ENCODE data around the gene PDE4B.
A peak's percentile ranks its signal among the peaks of the same experiment; 100 is the strongest.
"Not testable (repeated sequence)": the region's sequence is repeated elsewhere in the genome, so short reads cannot be mapped to it uniquely, and the experiment has no call there.

The PDE4B gene

DNA sequence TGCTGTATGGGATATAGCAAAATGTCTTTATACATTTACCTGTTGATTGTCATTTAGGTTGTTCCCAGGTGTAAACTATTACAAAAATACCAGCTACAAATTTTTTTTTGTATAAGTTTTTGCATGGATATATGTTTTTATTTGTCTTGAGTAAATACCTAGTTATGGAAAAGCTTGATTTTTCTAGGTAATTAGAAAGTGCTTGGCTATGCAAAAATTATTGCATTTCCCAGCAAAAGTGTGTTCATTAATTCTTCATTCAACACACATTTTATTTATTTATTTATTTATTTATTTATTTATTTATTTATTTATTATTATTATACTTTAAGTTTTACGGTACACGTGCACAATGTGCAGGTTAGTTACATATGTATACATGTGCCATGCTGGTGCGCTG, 22.1 kb downstream of the PDE4B start:
- no peak for DNase-seq

GRCh38 chr1:65817891-65818290, 25.2 kb downstream of the PDE4B start:
- no peak for DNase-seq

- no peak for DNase-seq
These were observed 26.3 kb downstream of the PDE4B start for GRCh38 chr1:65818966-65819365.

DNA sequence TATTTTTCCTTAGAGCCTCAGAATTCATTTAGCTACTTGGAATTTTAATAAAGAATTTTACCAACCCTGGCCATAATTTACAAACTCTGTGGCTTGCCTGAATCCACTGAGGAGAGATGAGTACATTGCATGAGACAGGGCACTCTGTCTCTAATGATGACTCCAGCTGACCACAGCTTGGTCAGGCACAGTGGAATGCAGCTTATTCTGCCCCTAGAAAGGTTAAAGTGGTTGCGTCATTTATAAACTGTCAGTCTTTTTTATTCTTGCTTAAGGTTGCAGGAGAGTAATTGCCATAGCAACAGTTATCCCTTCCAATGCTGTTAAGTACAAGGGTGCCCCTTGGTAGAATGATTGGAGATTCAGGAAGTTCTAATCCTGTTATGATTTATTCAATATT, 28.3 kb downstream of the PDE4B start:
- DNase-seq: peak in 2 of 14 donors; percentile 0 to 1

GRCh38 chr1:65821386-65821785, 28.7 kb downstream of the PDE4B start:
- no peak for DNase-seq

DNA sequence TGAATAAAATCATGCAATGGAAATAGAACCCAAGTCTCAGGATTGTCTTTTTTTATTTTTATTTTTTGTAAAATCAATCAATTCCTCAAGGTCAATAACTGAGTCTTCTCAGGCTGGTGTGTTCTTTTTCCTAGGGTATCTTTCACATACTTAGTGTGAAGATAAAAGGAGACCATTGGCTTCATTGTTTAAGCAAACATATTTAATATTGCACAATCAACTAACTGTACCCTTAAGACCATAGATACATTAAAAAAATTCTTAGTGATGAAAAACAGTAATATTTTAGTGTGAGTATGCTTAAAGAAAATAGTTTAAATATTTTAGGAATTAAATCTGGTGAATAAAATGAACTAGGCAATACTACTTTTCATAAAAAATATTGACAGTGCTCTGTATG, 31.4 kb downstream of the PDE4B start:
- no peak for DNase-seq

- no peak for DNase-seq
These were observed 33.0 kb downstream of the PDE4B start for GRCh38 chr1:65825741-65826140.

DNA sequence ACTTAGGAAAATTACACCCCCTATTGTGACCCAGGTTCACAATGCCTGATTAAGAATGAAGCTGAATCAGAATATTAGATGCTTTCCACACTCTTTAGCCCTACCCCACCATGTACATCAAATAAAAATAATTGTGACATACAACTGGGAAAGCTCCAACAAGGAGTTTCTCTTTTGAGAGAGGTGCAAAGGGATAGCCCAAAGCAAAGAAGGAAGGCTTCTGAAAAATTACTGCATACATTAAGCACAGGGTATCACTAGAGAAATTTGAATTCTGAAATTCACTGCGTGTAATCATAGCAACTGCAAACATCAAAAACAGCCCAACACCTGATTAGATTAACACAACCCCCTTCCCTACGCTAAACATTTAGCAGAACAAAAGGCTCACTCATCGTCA, 34.1 kb downstream of the PDE4B start:
- DNase-seq: no peak

GRCh38 chr1:65827346-65827745, 34.7 kb downstream of the PDE4B start:
- no peak for DNase-seq

DNA sequence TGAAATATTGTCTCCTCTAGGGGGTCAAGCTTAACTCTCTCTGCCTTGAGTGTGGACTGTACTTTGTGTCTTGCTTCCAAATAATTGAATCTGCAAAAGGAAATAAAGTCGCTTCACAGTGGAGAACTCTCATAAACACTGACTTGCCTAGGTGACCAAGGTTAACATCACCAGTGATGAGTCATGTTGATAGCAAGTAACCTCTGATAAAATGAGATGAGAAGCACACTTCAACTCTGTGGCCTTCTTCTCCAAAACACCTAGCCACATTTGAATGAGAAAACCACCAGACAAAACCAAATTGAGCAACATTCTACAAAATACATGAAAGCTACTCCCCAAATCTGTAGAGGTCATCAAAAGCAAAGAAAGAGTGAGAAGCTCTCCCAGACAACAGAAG, 37.6 kb downstream of the PDE4B start:
- no peak for DNase-seq

DNA sequence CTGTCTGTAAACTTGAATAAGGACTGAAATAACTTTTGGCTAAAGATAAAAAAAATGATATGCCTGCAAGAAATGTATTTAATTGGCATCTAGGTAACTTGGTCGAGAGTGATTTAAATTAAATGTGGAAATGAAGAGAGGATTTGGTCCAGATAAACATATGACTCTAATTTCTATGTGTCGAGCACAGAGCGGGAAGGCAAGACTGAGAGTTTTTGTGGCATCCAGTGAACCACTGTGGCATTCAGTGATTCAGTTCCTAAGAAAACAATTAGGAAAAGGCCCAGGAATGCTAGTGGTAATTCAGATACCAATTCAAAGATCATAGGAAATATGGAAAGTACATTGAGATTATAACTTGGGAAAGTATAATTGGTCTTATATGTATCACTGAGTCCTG, 39.6 kb downstream of the PDE4B start:
- no peak for DNase-seq

- DNase-seq: no peak
These were observed 44.0 kb downstream of the PDE4B start for GRCh38 chr1:65836686-65837085.

DNA sequence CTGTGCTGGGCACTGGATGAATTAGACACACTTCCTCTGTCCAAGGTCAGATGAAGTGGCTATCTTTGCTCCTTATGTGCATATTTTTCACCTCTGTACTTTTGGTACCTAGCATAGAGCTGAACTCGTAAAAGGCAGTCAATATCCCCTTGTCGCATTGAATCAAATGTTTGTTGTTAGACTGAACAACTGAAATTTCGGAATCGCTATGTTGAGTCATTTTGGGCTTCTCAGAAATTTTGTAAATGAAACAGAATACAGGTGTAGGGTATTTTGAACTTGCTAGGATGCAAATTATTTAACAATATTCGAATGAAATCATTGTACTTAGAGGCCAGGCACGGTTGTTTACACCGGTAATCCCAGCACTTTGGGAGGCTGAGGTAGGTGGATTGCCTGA, 48.0 kb downstream of the PDE4B start:
- DNase-seq: no peak

- DNase-seq: no peak
These were observed 51.6 kb downstream of the PDE4B start for GRCh38 chr1:65844296-65844695.

DNA sequence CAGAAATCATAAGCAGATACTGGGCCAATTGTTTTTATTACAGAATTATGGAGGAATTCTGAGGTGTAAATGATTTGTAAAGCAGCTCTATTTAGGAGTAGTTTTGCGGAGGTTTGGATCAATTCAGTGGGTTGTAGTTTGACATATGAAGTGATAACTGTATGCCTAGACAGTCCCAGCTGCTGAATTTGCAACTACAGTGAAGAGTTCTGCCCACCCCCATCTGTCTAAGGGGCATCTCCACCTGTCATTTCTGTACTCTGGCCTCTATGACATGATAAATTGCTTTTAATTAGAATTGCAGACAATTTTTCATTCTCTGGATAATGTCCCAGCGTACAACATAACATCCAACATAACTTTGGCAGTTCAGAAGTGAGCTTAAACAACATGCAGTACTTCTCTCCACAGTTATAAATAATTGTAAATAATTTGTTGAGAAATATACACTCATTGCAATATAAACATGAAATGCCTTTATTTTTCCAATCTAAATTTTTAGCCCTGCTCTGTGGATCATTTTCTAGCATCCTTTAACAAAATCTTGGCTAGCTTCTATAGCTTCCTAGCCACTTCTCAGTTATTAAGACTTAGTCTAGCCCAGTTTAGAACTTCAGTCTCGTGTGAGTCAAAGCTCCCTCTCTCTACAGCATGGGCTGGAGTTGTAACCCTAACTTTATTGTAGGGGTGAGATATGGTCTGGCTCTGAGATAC, 52.3 kb downstream of the PDE4B start:
- DNase-seq: no peak

- no peak for DNase-seq
These were observed 52.9 kb downstream of the PDE4B start for GRCh38 chr1:65845535-65846060.

DNA sequence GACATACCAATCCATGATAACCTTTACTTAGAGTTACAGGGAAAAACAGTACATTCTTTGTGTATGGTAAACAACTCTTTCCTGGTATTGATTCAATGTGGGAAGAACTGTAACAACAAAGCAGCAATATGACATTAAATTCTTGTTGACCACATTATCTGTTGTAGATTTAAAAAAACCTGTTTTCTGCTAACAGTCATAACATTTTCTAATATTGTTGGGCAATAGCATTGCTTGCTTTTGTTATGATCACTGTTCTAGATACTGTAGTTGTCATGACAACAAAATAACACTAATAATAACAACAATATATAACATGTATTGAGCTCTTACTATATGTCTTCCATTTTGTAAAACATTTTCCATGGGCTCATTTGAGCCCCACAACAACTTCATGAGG, 54.2 kb downstream of the PDE4B start:
- no peak for DNase-seq

DNA sequence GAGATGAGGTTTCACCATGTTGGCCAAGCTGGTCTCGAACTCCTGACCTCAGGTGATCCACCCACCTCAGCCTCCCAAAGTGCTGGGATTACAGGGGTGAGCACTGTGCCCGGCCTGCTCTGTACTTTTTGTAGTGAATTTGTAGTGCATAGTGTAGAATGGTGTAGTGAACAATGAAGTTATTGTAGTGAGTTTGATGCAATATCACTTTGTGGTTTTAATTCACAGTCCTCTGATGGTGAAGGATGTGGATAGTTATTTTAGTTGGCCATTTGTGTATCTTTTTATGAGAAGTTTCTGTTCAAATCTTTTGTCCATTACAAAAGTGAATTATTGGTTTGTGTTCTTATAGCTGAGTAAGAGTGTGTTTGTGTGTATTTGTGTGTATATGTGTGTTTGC, 57.6 kb downstream of the PDE4B start:
- no peak for DNase-seq

DNA sequence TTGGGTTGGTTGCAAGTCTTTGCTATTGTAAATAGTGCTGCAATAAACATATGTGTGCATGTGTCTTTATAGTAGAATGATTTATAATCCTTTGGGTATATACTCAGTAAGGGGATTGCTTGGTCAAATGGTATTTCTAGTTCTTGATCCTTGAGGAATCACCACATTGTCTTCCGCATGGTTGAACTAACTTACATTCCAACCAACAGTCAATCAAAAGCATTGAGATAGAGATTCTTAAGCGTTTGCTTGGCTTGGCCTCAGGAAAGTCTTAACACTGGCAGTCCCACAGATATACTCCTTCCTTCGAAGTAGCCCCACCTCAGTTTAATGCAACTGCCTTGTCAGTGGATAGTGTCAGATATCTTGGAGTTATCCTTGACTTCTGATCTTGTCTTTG, 63.9 kb downstream of the PDE4B start:
- not testable (repeated sequence) for DNase-seq

DNA sequence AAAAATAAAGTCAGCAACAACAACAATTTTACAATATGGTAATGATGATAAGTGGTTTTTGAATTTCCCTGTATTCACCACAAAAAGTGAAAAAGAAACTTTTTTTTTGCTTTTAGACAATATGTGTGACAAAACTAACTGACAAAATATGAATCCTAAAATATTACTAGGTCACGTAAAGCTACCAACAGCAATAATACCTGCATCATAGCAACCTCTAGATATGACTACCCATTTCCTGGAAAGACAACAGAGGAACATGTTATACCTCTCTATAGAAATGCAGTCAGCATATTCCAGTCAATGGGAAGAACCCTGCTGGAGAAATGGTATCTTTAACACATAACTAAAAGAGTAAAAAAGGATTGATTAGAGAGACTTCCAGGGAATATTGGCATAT, 73.7 kb downstream of the PDE4B start:
- no peak for DNase-seq

DNA sequence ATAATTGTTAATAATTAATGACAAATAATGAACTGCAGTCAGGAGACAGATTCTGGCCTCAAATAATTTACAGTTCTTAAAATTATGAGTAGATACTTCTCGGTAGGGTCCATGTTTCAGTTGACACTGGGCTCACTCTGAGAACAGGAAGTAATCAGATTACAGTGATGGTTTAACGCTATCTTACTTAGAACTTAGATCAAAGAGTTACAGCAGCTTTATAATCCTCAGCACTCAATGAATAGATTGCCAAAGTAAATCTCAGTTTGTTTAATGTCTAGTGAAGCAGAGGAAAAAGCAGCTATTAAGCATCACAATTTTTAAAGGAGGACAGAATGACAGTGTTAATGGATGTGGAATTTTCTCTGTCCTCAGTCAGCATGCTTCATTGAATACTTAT, 79.6 kb downstream of the PDE4B start:
- no peak for DNase-seq

DNA sequence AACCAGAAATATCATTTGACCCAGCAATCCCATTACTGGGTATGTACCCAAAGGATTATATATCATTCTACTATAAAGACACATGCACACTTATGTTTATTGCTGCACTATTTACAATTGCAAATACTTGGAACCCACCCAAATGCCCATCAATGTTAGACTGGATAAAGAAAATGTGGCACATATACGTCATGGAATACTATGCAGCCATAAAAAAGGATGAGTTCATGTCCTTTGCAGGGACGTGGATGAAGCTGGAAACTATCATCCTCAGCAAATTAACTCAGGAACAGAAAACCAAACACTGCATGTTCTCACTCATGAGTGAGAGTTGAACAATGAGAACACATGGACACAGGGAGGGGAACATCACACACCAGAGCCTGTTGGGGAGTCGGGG, 85.6 kb downstream of the PDE4B start:
- DNase-seq: not testable (repeated sequence)

GRCh38 chr1:65880611-65881010, 87.9 kb downstream of the PDE4B start:
- no peak for DNase-seq

DNA sequence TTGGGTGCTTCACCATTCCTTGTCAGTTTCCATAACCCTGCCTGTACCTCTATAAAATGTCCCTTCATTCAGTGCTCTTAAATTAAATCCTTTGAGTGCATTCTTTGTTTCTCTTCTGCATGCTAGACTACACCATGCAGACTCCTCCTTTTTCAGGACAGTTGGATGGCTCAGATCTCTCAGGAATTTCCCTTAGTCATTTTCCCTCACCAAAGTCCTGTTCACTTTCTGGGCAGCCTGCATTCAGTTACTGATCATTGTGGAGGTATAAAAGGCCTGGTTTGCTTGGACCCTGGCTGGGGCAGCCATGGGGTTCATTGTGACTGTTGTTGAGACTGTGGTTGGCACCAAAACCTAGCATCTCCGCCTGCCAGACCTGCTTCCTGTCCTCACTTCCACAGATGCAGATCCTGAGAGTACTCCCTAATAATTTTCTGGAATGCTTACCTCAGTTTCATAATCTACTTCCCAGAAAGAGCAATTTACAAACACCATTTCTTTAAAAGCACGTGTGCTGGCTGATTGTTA, 88.4 kb downstream of the PDE4B start:
- DNase-seq: peak in 1 of 14 donors; percentile 17

- no peak for DNase-seq
These were observed 89.4 kb downstream of the PDE4B start for GRCh38 chr1:65882076-65882475.

Measured in C1 segment of cervical spinal cord (tissue), 14 donors.